ENCODE results near the gene SPINDOC.

Gene SPINDOC

DNA sequence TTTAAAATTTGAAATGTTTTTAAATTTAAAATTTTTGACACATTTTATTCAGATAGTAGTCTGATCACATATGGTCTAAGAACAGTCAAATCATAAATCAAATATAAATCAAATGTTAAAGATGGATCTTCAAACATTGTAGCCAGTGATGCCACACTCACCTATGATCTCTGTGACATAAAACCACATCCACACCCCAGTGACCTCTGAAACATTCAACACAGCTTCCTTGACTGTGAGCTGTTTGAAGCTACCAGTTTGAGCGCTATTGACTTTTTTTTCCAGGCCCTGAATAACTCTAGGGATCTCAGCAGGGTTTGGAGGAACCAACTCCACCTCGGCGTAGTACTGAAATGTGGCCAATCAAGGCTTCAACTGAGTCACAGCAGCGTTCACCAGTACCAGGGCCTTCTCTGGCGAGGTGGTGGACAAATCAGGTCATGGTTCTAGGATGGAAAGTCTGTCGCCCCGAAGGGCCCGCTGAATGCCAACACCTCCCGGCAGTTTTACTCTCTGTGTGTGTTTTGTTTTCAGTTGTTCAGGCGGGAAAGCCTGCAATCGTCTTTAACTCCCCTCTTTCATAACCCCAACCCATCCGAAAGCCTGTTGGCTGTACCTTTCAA lies 21.4 kb downstream of the SPINDOC start:
- no peak for DNase-seq

DNA sequence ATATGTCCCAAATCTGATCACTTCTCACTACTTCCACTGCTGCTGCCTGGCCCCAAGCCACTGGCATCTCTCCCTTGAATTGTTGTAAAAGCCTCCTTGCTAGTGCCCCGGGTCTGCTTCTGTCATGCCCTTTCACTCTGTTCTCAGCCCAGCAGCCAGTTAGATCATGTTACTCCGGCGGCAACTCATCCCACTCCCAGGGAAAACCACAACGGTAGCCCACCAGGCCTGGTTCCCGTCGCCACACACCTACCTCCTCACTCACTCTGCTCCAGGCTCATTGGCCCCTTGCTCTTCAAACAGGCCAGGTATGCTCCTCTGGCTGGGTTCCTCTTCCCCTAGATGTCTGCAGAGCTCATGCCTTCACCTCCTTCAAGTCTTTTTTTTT lies 21.9 kb downstream of the SPINDOC start:
- DNase-seq: no peak

DNA sequence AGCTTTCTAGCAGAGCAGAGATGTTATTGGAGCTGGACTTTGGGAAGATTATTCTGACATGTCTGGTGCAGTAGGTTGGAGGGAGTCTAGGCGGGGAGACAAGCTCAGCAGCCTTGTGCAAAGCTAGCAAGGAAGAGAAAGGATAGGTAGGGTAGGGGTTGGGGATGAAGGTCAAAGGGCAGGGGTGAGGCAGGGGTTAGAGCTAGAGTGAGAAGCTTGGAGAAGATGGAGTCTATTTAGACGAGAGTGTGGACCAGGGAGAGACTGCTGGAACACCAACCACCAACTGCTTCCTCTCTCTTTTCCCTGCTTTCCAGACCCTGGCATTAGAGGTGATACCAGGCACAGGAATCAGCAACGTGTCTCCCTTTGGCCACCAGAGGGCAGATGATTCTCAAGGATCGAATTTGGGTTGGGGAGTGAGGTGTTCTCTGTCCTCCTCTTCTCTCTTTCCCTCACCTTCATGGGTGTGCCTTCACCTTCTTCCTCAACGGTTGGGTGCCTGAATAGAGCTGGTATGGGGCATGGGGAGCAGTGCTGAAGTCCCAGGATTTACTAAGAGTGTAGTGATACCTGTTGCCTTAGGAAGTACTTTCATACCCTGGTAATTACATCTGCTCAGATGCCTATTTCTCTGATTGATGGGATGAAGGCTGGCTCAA lies 23.9 kb downstream of the SPINDOC start:
- DNase-seq: peak; percentile 75

- DNase-seq: no peak
These were observed 24.5 kb downstream of the SPINDOC start for GRCh38 chr11:63837739-63838138.

GRCh38 chr11:63838150-63838677 lies 25.0 kb downstream of the SPINDOC start:
- DNase-seq: no peak

- DNase-seq: peak; percentile 98
These were observed 25.6 kb downstream of the SPINDOC start, which contains the start of gene MARK2 for GRCh38 chr11:63838678-63839507. TSS of gene MARK2 (plus strand) at chr11:63839110. CDS start at chr11:63839507, 397 bp downstream.

DNA sequence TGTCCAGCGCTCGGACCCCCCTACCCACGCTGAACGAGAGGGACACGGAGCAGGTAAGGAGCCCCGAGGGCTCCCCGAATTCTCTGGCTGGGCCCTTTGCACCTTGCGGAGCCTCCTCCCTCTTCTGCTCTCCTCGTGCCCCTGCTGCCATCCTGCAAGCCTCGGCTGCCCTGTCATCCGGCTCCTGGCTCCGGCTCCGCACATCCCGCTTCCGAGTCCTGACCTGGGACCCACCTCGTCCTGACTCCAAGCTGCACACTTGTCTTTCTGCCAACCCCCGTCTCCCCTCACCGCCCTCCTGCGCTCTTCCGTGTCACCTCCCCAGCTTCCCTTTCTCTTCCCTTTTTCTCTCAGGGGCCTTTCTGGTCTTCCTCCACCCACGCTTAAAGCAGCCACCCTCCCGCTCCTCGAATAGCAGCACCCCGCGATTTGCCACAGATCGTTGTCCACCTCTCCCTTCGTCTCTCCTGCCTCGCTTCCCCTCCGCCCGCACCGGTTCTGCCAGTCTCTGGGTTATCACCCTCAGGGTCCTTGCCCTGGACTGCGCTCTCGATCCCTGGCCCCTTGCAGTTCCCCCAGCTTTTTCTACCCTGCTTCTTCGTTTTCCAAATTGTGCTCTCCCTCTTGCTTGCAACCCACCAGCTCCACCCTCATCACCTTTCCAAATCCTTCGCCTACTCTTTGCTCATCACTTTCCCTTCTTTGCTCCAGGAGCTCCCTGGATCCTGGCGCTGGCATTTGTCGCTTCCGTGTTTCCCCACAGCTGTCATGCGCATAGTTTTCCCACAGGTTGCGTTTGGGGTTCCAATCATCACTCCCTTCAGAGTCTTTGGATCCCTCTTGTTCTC lies 26.5 kb downstream of the SPINDOC start:
- DNase-seq: no peak

DNA sequence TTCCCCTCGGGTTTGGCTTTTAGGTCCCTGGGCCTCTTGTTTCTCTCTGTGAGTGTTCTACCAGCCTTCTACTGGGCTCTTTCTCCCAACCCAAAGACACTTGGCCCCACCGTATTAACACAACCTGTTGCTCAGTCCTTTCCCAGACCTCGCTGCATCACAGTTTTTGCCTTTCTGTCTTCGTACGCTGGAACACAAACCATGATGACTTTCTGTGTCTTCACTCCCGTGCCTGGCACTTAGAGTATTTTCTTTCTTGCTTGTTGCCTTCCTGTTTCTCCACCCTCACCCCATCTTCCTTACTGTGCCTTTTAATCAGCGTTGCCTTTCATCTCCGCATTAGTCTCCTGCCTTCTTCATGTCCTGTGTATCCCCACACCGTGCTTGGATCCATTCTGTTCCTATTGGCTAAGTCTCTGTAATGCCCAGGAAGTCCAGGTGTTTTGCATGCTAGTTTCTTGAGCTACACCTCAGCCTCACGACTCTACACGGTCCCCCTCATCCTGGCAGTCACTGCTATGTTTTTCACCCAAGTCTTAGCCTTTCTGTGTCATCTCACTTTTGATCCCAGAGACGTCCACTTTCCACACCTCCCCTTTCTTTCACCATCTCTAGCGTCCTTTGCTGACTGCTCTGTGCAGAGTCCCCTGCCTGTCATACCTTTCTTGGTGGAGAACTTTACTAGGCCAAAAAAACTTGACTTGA lies 27.3 kb downstream of the SPINDOC start:
- no peak for DNase-seq

- DNase-seq: peak; percentile 34
These were observed 28.3 kb downstream of the SPINDOC start for GRCh38 chr11:63841554-63841953.

DNA sequence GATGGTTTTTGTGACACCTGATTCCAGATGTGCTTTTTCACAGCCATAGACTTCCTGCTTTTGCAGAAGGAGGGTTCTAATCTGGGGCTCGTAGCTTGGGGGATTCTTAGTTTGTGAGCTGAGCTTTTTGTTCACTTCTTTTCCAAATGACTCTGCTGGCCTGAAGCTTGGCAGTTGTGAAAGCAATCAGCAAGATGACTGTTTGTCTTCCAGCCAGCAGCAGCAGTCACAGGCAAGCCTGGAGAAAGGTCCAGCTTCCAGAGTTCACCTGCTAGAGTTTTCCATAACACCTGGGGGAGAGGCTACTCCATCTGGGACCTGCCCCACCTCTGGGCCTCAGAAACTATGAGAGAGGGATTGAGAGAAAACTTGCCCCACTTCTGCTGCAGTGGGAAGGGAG lies 29.8 kb downstream of the SPINDOC start:
- no peak for DNase-seq

- no peak for DNase-seq
These were observed 31.6 kb downstream of the SPINDOC start for GRCh38 chr11:63844836-63845235.

DNA sequence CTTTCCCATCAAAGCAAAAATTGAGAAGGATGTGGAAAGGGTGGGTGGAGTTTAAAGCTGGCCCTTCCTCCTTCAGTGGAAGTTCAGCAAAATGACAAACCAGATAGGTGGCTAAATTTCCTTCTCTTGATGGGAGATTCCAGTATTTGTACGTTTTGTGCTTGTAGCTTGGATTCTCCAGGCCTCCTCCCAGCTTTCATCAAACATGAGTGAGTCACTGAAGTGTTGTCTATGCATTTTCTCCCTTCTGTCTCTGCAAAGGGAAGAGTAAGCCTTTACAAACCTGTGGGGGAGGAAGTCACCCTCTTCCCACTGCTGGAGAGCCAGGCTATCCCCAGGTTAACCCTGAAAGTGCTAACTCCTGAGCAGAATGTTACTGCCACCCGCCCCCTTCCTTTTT lies 32.0 kb downstream of the SPINDOC start:
- DNase-seq: peak; percentile 74

- DNase-seq: no peak
These were observed 32.7 kb downstream of the SPINDOC start for GRCh38 chr11:63845911-63846310.

DNA sequence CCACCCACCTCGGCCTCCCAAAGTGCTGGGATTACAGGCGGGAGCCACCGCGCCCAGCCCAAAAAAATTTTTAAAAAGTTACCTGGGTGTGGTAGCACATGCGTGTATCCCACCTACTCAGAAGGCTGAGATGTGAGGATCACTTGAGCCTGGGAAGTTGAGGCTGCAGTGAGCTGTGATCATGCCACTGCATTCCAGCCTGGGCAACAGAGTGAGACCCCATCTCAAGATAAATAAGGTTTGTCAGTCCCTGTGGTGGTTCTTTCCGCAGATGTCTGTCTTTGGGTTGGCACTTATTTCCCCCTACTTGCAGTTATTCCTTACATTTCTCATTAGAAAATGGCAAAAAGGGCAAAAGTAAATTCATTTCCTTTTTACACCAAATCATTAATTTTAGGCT lies 33.6 kb downstream of the SPINDOC start:
- no peak for DNase-seq

DNA sequence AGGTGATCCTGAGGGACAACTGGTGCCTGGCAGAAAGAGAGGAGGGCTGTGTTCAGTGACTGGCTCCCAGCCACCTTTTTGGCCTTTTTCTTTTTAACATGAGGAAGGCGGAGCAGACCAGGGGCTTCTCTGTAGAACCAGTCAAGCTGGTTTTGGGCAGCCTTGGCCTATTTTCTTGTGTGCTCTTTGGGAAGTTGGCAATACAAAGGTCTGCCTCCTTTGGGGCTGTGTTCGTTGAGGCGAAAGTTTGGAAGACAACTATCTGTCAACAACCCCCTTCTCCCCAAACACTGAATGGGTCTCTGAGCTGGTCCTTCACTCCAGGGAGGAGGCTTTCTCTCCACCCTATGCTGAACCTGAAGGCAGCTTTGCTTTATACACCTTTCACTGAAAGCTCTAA lies 34.1 kb downstream of the SPINDOC start:
- DNase-seq: no peak

DNA sequence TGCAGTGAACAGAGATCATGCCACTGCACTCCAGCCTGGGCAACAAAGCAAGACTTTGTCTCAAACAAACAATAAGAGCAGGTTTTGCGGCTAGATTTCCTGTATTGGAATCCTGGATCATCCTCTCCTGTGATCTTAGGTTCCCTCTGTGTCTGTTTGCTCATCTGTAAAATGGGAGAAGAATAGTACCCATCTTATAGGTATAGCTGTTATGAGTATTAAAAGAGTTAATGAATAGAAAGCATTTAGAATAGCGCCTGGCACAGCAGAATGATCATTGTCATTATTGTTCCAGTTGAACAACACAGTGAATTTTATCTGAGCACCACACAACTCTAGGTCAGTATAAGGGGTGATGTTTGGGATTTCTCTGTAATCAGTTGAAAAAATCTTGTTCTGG lies 36.4 kb downstream of the SPINDOC start:
- DNase-seq: no peak

- no peak for DNase-seq
These were observed 37.7 kb downstream of the SPINDOC start for GRCh38 chr11:63850920-63851319.

DNA sequence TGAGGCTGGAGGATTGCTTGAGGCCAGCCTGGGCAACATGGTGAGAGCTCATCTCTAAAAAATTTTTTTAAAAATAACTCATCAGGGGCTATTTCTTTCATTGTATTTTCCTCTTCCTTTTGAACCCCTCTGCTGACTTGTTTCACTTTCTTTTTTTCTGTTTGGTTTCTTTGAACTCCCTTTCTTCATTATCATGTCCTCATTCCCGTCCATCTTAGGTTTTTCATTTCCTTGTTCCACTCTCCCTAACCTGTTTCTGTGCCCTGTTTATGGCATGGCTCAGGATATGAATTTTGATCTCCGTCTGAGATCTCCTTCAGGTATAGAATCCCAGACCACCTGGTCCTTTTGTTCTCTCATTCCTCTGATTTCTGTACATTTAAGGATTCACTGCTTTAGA lies 38.1 kb downstream of the SPINDOC start:
- DNase-seq: no peak

GRCh38 chr11:63853476-63853875 lies 40.2 kb downstream of the SPINDOC start:
- no peak for DNase-seq

DNA sequence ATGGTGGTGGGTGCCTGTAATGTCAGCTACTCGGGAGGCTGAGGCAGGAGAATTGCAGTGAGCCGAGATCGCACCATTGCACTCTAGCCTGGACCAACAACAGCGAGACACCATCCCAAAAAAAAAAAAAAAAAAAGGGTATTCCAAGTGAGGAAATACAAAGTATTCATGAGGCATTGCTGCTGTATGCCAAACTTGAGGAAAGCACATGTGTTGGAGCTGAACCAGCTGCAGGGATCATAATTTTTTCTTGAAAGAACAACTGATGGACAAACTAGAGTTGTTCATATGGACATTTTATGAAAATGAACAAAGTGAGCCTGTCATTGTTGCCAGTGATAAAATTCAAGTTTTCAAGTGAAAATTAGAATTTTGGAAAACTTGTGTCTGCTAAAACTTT lies 41.4 kb downstream of the SPINDOC start:
- no peak for DNase-seq

DNA sequence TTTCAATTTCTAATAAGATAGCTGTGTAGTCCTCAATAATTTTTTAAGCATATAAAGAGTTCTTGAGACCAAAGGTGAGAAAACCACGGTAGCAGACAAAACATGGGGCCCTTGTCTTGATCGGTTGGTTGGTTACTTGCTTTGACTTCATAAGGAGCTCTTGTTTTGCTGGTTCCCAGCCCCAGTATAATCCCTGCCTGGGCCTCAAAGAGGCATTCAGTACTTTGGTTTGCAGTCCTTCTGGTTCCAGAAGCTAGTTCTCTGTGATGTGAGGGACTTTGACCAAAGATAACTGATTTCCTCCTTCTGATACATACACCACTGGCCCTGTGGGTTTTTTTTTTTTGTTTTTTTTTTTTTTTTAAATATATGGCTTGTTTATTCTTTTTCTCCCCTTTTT lies 42.7 kb downstream of the SPINDOC start:
- DNase-seq: no peak
